Measurements from ENCODE around the gene VSIG1.

DNA sequence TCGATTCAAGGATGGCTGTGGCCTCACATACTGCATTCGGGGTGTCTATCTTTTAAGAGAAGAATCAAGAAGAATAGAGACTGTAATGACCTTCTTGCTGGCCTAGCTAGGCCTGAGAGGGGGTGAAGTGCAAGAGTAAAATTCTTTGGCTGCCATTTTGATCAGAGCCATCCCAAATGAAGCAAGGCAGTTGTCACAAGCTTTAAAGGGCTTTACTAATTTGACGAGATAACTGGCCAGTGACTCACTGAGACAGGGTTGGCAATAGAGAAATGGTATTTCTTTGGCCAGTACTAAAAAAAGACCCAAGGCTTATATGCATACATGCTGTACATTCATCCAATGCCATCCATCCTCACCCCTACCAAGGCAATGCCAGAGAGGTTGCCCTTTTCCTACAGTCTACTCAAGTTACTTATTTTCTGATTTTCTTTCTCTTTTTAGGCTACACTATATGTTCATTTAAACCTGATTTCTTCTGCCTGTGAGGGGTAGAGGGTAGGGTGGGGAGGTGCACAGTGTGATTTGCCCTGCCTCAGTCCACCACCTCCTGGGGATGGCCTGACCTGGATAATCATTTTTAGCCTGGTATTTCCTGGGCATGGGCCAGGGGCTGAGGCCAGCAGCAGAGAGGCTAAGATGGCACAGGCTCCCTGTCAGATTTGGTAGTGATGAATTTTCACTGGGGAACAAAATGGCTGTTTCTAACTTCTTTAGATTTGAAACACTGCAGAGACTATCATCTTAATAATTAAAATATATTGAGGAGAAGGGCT, 78.9 kb downstream of the VSIG1 start:
- TF ChIP-seq CTCF (optimal IDR thresholded peaks at IDR 0.05 in 1 of 3, IDR thresholded peaks at IDR 0.05 in 1 of 3, conservative IDR thresholded peaks at IDR 0.05 in 1 of 3; ENCODE audit: extremely low read depth in 1 of 3, insufficient read depth in 2 of 3, low read length in 3 of 3) = no peak
- TF ChIP-seq EZH2 (IDR thresholded peaks at IDR 0.05; ENCODE audit: low read length) = no peak
